PC-9 (cell line): Measurements from ENCODE around the gene CCDC34.

Experiments
- EZH2 ChIP-seq: fragments of 200-600 bp; sonication (generic); IDR thresholded peaks from 2 replicates; pipeline ENCODE4 v1.8.0; 2017; ENCODE audit warnings: antibody characterized with exemption, low read depth
- TF ChIP-seq, protein P1 (sequence below): fragments of 200-600 bp; sonication (generic); conservative IDR thresholded peaks from 2 replicates; pipeline ENCODE4 v1.6.1; 2017; ENCODE audit warnings: mixed run types, antibody characterized with exemption, mild to moderate bottlenecking, moderate library complexity

DNA sequence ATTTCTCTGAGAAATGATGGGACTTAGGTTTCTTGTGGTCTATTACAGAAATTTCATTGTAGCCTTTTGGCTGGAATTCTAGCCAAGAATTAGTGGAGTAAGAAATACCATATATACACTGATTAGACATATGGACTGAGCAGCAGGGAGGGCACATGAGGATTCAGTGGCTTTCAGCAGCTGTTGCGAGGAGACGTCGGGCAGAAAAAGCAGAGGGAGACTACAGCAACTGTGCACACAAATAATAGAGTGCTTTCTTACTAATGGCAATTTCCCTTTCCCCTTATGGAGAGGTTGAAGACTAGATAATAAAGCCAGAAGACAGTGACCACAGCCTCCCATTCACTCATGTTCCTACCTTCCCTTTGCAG, 35.4 kb upstream of the CCDC34 start:
- TF ChIP-seq, protein P1, sequence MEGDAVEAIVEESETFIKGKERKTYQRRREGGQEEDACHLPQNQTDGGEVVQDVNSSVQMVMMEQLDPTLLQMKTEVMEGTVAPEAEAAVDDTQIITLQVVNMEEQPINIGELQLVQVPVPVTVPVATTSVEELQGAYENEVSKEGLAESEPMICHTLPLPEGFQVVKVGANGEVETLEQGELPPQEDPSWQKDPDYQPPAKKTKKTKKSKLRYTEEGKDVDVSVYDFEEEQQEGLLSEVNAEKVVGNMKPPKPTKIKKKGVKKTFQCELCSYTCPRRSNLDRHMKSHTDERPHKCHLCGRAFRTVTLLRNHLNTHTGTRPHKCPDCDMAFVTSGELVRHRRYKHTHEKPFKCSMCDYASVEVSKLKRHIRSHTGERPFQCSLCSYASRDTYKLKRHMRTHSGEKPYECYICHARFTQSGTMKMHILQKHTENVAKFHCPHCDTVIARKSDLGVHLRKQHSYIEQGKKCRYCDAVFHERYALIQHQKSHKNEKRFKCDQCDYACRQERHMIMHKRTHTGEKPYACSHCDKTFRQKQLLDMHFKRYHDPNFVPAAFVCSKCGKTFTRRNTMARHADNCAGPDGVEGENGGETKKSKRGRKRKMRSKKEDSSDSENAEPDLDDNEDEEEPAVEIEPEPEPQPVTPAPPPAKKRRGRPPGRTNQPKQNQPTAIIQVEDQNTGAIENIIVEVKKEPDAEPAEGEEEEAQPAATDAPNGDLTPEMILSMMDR: no peak
- TF ChIP-seq EZH2: no peak
